HCT116 (cell line): ENCODE data around the gene ABHD11. TPM values are rescaled to one million over a fixed set of nuclear protein-coding genes. Genes with fewer than 3 reads are reported as not detected.

ENCODE experiments used
- ATAC-seq: fragments of 200-7000 bp; cut with Tn5 transposase; 2 replicates; pipeline ENCODE4 v1.9.1; 2020; ENCODE audit warnings: mild to moderate bottlenecking, moderate library complexity
- BruUV-seq: library from RNA; stranded (reverse); fragments of 400-500 nt; replicated peaks from 2 replicates; lab custom pipeline; 2021; lab: Mats Ljungman, UMichigan
- CTCF ChIA-PET: fragments of 300-600 bp; sonication (Branson Sonifier 250); formaldehyde crosslinking; loops from one replicate; lab custom pipeline; 2021; ENCODE audit warnings: antibody characterized with exemption; lab: Charles Lee
- POLR2A ChIA-PET: fragments of 300-600, 350-600 bp; sonication (Branson Sonifier 250); formaldehyde crosslinking; loops from one replicate; lab custom pipeline; 2021; ENCODE audit warnings: antibody characterized with exemption; lab: Charles Lee
- RAD21 ChIA-PET, 2 experiments: fragments of 300-600 bp; sonication (Branson Sonifier 250); formaldehyde crosslinking; loops; one replicate each; lab custom pipeline; 2023; ENCODE audit warnings: low total read pairs in 2 of 2; ENCODE audit not compliant: uncharacterized antibody in 2 of 2, unreplicated experiment in 2 of 2, low non-redundant PET in 1 of 2; lab: Charles Lee
- DNase-seq: peaks from one replicate; pipeline ENCODE4 v3.0.0-alpha.2; 2010; ENCODE audit warnings: low read depth, low spot score
- H2AFZ ChIP-seq: fragments of 200-600 bp; shearing (Covaris generic), sonication (generic); 2 replicates; pipeline ENCODE4 v1.6.1; 2017; ENCODE audit warnings: low read depth, mixed run types, mixed read lengths, antibody characterized with exemption, low read length; ENCODE audit not compliant: poor library complexity, severe bottlenecking
- H3K27ac ChIP-seq: 2 replicates; pipeline ENCODE4 v1.5.1; 2012; ENCODE audit warnings: low read depth, low read length
- H3K27me3 ChIP-seq: fragments of 200-600 bp; sonication (generic); 2 replicates; pipeline ENCODE4 v1.6.1; 2016; ENCODE audit warnings: mixed run types, low read length, mixed read lengths; ENCODE audit not compliant: insufficient read depth
- H3K36me3 ChIP-seq, 2 experiments: fragments of 200-500 bp in 1 of 2; fragments of 200-600 bp in 1 of 2; sonication (Bioruptor generic) in 1 of 2; sonication (generic) in 1 of 2; 2 replicates each; pipeline versions ENCODE4 v1.5.1 to v1.6.1; 2014 to 2016; ENCODE audit warnings: low read length in 2 of 2, inconsistent platforms in 1 of 2, mixed read lengths in 1 of 2, mixed run types in 1 of 2; ENCODE audit not compliant: insufficient read depth in 2 of 2, control insufficient read depth in 1 of 2
- H3K4me1 ChIP-seq, 2 experiments: fragments of 200-600 bp in 1 of 2; sonication (generic) in 1 of 2; 2 replicates each; pipeline versions ENCODE4 v1.5.1 to v1.6.1; 2012 to 2017; ENCODE audit warnings: low read length in 2 of 2, inconsistent platforms in 1 of 2, mild to moderate bottlenecking in 1 of 2, mixed read lengths in 1 of 2, mixed run types in 1 of 2, moderate library complexity in 1 of 2; ENCODE audit not compliant: insufficient read depth in 2 of 2, control insufficient read depth in 1 of 2
- H3K4me2 ChIP-seq: fragments of 200-600 bp; sonication (generic); 2 replicates; pipeline ENCODE4 v1.6.1; 2017; ENCODE audit warnings: mixed run types, low read length, mixed read lengths
- H3K4me3 ChIP-seq, 2 experiments: fragments of 200-600 bp in 1 of 2; sonication (generic) in 1 of 2; replicated peaks in 1 of 2; 2 replicates each; pipeline ENCODE4 v1.5.1; 2011 to 2016; ENCODE audit warnings: low read length in 2 of 2, control low read depth in 1 of 2, low read depth in 1 of 2, mild to moderate bottlenecking in 1 of 2, mixed read lengths in 1 of 2, mixed run types in 1 of 2
- H3K79me2 ChIP-seq: fragments of 200-600 bp; sonication (generic); 2 replicates; pipeline ENCODE4 v1.6.1; 2017; ENCODE audit warnings: mild to moderate bottlenecking, mixed run types, low read length, moderate library complexity, mixed read lengths; ENCODE audit not compliant: insufficient read depth
- H3K9ac ChIP-seq: fragments of 200-600 bp; sonication (generic); 2 replicates; pipeline ENCODE4 v1.6.1; 2016; ENCODE audit warnings: low read length, mixed read lengths
- H3K9me2 ChIP-seq: fragments of 200-600 bp; sonication (generic), shearing (Covaris generic); 2 replicates; pipeline ENCODE4 v1.6.1; 2017; ENCODE audit warnings: mixed run types, mild to moderate bottlenecking, moderate library complexity; ENCODE audit not compliant: insufficient read depth
- H3K9me3 ChIP-seq, 2 experiments: fragments of 200-500 bp in 1 of 2; fragments of 200-600 bp in 1 of 2; sonication (Bioruptor generic) in 1 of 2; sonication (generic) in 1 of 2; 2 replicates each; pipeline ENCODE4 v1.6.1; 2014 to 2017; ENCODE audit warnings: low read length in 2 of 2, mixed read lengths in 2 of 2, inconsistent platforms in 1 of 2, low read depth in 1 of 2, mild to moderate bottlenecking in 1 of 2, mixed run types in 1 of 2, moderate library complexity in 1 of 2; ENCODE audit not compliant: control insufficient read depth in 1 of 2, insufficient read depth in 1 of 2
- H4K20me1 ChIP-seq: fragments of 200-600 bp; sonication (generic), shearing (Covaris generic); 2 replicates; pipeline ENCODE4 v1.6.1; 2017; ENCODE audit warnings: mixed run types, mild to moderate bottlenecking, moderate library complexity; ENCODE audit not compliant: insufficient read depth
- ATF3 ChIP-seq: IDR thresholded peaks from 2 replicates; pipeline ENCODE4 v1.6.1; 2012
- CBX3 ChIP-seq: IDR thresholded peaks from 2 replicates; pipeline ENCODE4 v1.6.1; 2012; ENCODE audit warnings: low read depth
- CTCF ChIP-seq, 3 experiments: fragments of 200-600 bp in 1 of 3; sonication (generic) in 1 of 3; IDR thresholded peaks in 2 of 3; conservative IDR thresholded peaks in 1 of 3; 2 replicates each; pipeline ENCODE4 v1.5.1; 2012 to 2017; ENCODE audit warnings: low read depth in 2 of 3, low read length in 2 of 3, antibody characterized with exemption in 1 of 3, borderline replicate concordance in 1 of 3, control low read depth in 1 of 3, mild to moderate bottlenecking in 1 of 3, mixed read lengths in 1 of 3, mixed run types in 1 of 3, moderate library complexity in 1 of 3; ENCODE audit not compliant: insufficient read depth in 1 of 3
- EZH2phosphoT487 ChIP-seq: fragments of 200-600 bp; IDR thresholded peaks from 2 replicates; pipeline ENCODE4 v1.6.1; 2018; ENCODE audit warnings: antibody characterized with exemption, borderline replicate concordance
- RAD21 ChIP-seq: IDR thresholded peaks from 2 replicates; pipeline ENCODE4 v1.6.1; 2012; ENCODE audit warnings: low read depth, mild to moderate bottlenecking
- YY1 ChIP-seq: IDR thresholded peaks from 2 replicates; pipeline ENCODE4 v1.6.1; 2011; ENCODE audit warnings: low read length, low read depth, moderate library complexity, mild to moderate bottlenecking; ENCODE audit not compliant: insufficient replicate concordance; ENCODE audit errors: extremely low read depth
- intact Hi-C: fragments of 100-400 bp; cut with micrococcal nuclease; formaldehyde crosslinking; loops from 2 replicates; pipeline ENCODE4 v1.10.0; 2022
- total RNA-seq: library from RNA; stranded (reverse); gene quantifications from one replicate; pipeline ENCODE4 v1.2.1, GENCODE V29; 2021; ENCODE audit not compliant: unreplicated experiment
- TF ChIP-seq, protein P1 (sequence below): IDR thresholded peaks from 2 replicates; pipeline ENCODE4 v1.6.1; 2012

Gene ABHD11
- total RNA-seq, 1 experiment from 2014 or later = 69.8 TPM

GRCh38 chr7:73718905-73719805, 19.4 kb downstream of the ABHD11 start, which contains the start of gene STX1A (continued):
- TF ChIP-seq CTCF (IDR thresholded peaks at IDR 0.05 in 2 of 3, conservative IDR thresholded peaks at IDR 0.05 in 1 of 3; ENCODE audit: borderline replicate concordance in 1 of 3, insufficient read depth in 1 of 3, low read depth in 2 of 3, low read length in 2 of 3) (no peak), ATF3 (no peak), EZH2phosphoT487 (no peak), CBX3 (no peak)
- TF ChIP-seq, all 23 proteins: peak for 3

DNA sequence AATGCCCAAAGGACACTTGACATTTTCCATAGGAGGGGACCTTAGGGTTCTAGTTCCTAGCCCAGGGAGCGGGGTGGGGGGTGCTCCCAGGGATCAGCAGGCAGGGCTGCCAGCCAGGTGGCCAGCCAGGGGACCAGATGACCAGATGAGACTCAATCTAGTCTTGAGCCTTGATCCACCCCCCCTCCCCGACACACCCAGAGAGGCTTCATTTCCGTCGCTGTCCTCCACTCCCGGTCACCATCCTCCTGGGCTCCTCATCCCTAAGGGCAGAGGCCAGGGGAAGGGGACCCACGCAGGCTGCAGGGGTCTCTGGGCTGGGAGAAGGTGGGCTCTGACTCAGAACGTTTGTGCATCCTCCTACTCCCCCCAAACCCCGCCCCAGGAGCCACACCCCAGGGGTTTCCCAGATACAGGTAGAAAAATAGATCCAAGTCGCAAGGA, 20.1 kb downstream of the ABHD11 start:
- peak overlapping the region; percentile 95 for H3K9ac ChIP-seq
- TF ChIP-seq RAD21 = no peak
- TF ChIP-seq, protein P1, sequence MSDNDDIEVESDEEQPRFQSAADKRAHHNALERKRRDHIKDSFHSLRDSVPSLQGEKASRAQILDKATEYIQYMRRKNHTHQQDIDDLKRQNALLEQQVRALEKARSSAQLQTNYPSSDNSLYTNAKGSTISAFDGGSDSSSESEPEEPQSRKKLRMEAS = no peak
- no peak for TF ChIP-seq YY1
- BruUV-seq = no TSS peak
- DNase-seq (no peak), ATAC-seq (peak; percentile 5)
- peak overlapping the region; percentile 81 for H3K27ac ChIP-seq
- peaks cover 53% of the 10 kb centered on the region for H3K79me2 ChIP-seq
- no peaks in the 10 kb centered on the region for H3K9me3 ChIP-seq
- H3K4me1 ChIP-seq = peaks cover 61 to 71% of the 10 kb centered on the region in 2 experiments
- no peaks in the 10 kb centered on the region for H3K9me2 ChIP-seq
- no peaks in the 10 kb centered on the region for H3K27me3 ChIP-seq
- RAD21 ChIA-PET = no interaction called here
- H2AFZ ChIP-seq = no peak overlapping the region
- peak overlapping the region; percentile 88 to 93 for H3K4me3 ChIP-seq
- peak overlapping the region; percentile 84 for H3K4me2 ChIP-seq
- H3K36me3 ChIP-seq = peaks cover 0 to 2% of the 10 kb centered on the region in 2 experiments; a peak in 1 of 4 replicates
- peaks cover 8% of the 10 kb centered on the region; the same call in 1 of the 2 replicates for H4K20me1 ChIP-seq
- CTCF ChIA-PET = no interaction called here
- POLR2A ChIA-PET = interaction anchor here (1.9 kb wide), 1 partner anchor 12 kb away, joined by 13 read pairs; no protein-coding TSS in a partner anchor
- intact Hi-C loops = no loop called here
